GM21737 (cell line): Measurements from ENCODE around the gene AMOTL2.

ENCODE experiments used
- ATAC-seq: cut with Tn5 transposase; IDR thresholded peaks from one replicate; pipeline ENCODE4 v1.9.1; 2021; ENCODE audit warnings: mild to moderate bottlenecking, moderate library complexity; ENCODE audit not compliant: unreplicated experiment

Gene AMOTL2

DNA sequence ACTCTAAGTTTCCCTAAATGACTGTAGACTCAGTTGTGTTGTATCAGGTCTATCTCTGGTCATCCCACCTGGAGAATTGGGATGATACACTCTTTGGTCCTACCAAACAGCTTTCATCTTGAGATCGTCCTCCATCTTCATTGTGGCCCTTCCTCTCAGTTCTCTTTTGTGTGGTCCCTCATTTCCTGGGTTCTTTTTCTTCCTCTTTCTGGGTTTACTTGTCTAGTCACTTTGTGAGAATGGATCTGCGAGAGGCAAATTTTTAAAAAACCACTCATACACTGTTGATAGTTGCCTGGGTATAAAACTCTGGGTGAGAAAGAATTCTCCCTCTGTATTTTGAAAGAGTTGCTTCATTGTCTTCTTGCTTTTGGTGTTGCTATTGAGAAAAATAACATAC lies 6.0 kb upstream of the AMOTL2 start:
- no peak for ATAC-seq

DNA sequence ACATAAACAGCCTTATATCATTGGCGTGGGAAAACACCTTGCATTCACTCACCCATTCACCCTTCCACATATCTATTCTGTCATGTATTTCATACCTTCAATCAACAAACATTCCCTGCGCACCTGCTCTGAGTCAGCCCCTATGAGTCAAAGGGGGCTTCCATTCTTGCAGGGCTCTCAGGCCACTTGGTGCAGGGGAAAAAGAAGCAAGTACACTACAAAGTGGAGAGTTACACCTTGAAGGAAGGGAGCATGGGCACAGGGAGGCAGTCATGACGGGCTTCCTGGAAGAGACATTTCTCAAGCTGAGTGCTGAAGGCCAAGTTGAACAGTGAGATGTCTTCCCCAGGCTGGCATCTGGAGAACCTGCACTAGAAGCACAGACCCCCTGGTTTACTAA lies 4.6 kb upstream of the AMOTL2 start:
- no peak for ATAC-seq

DNA sequence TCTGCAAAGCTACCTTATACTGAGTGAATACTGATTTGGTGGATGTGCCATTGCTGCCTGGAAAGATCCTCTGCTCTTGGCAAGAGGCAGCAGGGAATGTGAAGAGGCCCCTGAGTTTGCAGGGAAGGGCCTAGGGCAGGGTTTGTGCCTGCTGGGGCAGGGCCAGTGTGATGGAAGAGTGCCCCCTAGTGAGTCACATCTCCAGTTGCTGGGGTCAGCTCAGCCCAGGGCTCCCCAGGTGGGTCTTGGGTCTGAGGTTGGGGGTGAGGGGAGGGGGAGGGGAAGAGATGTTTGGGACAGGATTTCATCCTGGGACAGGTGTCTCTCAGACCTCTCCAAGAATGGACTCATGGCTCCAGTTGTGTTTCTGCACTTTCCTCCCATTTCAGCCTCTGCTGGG lies 4.1 kb upstream of the AMOTL2 start:
- ATAC-seq: no peak

DNA sequence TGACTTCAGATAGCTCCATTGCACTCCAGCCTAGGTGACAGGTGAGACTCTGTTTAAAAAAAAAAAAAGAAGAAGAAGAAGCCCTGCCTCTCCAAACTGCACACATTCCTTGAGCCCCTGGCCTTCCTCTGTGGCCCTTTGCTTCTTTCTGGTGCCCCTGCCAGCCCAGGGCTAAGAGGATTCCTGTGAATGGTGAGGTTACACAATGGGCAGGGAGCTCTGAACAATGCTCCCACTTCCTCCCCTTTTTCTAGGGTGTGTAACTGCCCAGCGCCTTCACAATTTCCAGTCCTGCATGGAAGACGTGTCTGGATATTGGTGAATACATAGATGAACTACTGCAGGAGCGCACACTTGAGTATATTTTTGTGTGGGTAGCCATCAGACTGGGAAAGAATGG lies 3.6 kb upstream of the AMOTL2 start:
- ATAC-seq: no peak

DNA sequence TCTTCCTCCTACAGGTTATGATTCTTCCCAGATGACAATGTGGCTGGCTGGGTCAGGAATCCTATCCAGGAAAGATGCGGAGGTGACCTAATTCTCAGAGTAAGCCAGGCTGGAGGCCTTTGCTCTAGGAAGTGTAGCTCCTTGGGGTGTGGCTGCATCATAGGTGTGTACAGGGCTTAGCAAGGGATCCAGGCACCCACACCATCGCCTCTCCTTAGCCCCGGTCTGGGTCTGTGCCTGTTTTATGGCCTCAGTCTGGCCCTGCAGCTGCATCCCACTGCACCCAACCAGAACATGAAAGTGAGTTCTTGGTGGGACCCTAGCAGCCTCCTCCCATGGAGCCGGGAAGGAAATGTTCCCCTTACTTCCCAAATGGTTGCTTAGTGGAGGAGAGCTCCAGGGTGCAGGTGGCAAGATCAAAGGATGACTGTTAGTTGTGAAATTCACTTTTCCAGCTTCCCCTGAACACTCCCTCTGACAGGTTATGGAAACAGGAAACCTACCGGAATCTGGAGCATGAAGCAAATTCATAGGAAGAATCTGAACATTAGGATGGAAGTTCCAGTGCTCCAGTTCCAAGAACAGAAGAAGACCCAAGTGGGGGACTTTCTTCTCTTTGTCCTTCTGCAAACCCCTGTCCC lies 2.7 kb upstream of the AMOTL2 start:
- ATAC-seq: no peak

DNA sequence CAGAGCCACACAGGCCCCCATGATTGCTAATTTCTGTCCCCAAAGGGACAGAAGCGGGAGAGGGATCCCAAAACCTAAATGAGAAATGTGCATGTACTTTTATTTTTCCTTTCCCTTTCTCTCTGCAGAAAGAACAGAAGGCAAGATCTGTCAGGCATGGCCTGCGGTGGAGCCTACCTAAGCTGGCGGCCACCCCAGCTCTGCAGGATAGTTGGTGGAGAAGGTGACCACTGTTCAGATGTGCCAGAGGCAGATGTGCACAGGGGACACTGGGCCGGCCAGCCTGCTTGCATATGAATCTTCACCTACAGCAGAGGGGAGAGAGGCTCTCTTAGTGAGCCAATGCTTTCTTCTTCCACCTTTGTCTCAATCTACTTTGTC lies 2.1 kb upstream of the AMOTL2 start:
- ATAC-seq: no peak

DNA sequence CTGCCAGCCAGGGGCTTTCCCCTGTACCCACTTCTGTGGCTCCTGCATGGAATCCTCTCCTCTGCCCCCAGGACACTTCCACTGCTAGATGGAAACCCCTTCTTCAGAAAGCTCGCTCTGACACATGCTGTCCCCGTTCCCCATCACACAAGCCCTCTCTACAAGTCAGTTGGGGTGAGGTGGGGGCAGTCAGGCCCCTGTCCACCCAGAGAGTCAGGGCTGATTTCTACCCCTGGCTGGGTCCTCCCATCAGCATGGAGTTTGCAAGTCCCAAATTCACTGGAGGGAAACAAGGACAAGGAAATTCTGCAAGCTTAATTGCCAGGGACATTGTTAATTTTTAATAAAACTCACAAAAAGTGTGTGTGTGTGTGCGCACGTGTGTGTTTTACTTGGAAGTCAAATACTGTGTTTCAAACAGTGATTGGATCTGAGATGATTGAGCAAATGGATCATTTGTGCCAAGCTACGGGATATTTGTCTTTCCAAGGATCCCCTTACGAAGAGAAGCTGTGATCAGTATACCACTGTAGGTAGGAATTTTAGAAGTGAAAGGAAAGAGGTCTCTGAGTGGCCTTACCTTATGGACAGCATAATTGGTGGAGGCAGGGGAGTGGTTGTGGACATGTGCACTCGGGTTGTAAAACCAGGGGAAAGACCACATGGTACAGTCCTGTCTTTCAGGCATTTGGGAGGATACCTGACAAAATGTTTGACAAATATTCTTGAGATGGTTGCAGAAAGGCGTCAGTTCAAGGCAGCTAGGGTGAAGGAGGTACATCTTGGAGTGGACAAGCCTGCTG lies 1.5 kb upstream of the AMOTL2 start:
- ATAC-seq: no peak

DNA sequence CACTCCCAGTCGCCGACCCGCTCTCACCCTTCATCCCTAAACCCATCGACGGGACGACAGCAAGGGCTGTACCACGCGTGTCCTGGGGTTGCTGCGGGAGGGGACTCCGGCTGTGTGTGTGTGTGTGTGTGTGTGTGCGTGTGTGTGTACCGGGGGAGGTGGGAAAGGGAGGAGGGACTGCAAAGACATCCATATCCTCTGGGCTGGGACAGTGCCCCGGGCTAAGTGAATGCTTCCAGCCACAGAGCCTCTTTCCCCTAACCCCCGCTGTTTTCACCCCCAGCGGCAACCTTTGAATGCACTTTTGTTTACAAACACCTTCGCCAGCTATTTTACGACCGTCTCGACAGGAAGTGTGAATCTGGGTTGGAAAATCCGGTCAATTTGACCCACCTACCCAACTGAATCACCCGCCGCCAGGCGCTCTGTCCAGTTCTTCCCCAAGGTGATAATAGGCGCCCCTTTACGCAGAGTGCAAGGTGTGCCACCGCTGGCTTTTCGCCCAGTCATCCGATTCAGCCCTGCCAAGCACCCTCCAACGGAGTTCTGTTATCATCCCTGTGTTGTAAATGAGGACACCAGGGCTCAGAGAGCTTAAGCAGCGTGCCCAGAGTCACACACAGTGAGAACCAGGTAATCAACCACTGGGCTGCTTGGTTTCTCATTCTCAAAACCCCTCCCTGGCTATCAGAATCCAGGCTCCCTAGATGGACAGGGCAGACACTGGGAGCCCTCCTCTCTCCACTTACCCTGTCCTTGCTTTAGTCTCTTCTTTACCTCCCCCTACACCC lies 739 bp upstream of the AMOTL2 start:
- ATAC-seq: no peak

DNA sequence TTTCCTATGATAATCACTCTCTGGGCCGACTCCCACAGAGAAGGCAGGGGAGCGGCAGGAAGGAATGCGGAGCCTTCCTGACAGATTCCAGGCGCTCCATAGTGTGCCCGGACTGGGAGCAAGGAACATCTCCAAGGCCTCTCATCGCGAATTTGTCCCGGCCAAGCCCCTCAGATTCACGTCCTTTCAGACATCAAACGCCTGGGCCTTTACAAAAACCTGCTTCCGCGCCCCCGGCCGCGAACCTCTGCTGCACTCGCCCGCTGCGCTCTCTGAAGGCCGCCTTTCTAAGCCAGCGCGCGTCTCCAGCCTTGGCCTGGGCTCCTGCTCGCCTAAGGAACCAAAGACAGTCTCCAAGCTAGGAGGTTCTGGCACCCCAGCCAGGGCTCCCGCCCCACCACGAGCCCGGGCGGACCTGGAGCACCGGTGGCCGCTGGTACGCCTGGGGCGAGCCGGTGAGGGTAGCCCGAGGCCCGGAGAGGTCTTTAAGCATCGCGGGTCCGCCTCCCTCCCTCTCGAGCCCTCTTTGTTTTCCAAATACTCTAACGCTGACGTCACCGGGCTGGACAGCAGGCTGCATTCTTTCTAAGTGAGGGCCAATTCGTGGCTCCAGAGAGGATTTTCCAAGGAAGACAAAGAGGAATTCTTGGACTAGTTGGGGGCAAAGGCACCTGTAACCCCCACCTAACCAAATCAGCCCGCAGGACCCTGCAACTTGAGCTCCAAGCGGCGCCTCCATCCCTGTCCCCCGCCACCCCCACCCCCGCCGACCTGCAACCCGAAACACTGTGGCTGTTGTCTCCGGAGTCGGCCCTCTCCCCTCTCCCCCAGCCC lies 759 bp downstream of the AMOTL2 start:
- ATAC-seq: no peak

DNA sequence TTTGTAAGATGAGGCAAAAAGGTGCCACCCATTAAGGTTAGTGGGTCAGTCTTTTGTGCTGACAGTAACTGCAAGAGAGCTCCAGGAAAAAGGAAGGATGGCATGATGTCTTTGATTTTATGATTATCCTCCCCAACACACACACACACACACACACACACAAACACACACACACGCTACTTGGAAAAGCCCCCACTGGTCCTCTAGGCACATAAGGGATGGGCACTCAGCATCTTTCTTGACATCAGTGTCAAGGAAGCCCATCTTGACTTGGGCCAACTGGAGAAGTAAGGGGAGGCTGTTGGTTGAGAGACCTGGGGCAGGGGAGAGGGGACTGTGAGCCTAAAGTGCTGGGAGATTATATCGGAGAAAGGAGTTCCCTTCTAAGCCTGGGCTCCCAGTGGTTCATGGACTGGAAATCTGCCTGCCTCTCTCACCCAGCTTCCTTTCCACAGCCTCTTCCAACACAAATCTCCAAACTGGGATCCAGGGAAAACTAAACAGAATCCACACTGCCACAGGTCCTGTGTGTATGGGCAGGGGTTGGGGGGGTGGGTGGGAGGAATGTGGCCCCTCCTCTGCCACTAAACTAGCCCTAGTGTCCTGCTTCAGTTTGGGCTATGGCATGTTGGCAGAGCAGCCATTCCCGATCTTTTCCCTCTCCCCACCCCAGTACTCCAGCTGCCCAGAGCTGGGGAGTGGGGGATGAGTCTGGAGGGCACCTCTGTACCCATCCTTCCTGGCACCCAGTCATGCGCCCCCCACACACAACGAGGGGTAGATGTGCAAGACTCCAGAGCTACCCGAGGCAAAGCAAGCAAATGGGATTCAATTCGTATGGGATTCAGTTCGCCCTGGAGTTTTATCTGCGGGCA lies 1.6 kb downstream of the AMOTL2 start:
- ATAC-seq: no peak

DNA sequence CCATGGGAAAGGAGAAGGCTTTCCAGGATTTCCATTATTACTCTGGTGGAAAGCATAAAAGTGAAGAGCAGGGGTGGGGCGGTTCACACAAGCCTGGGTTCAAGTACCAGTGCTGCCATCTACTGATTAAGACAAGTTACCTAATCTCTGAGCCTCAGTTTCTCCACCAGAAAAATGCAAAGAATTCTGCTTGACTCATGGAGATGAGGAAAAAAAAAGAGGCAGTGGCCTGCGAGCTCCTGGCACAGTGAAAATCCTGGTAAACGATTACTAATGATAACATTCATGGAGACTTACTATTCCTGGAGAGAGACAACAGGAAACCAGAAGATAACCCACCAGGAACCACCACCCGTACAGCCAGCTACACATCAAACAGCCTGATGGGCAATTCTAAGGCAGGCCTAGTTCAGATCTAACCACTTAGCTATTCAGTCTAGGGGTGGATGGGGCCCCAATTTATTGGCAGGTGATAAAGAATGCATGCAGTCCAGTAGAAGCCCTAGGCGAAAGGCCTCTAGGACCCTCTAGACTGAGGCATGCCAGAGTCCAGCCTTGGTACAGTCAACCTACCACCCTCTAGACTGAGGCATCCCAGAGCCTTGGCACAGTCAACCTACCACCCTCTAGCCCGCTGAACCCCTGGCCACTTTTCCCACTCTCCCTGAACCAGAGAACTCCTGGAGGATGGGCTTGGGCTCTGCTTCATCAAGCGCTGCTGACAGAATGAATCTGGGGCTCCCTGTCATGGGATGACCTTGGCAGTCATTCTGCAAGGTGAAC lies 2.5 kb downstream of the AMOTL2 start:
- ATAC-seq: no peak

DNA sequence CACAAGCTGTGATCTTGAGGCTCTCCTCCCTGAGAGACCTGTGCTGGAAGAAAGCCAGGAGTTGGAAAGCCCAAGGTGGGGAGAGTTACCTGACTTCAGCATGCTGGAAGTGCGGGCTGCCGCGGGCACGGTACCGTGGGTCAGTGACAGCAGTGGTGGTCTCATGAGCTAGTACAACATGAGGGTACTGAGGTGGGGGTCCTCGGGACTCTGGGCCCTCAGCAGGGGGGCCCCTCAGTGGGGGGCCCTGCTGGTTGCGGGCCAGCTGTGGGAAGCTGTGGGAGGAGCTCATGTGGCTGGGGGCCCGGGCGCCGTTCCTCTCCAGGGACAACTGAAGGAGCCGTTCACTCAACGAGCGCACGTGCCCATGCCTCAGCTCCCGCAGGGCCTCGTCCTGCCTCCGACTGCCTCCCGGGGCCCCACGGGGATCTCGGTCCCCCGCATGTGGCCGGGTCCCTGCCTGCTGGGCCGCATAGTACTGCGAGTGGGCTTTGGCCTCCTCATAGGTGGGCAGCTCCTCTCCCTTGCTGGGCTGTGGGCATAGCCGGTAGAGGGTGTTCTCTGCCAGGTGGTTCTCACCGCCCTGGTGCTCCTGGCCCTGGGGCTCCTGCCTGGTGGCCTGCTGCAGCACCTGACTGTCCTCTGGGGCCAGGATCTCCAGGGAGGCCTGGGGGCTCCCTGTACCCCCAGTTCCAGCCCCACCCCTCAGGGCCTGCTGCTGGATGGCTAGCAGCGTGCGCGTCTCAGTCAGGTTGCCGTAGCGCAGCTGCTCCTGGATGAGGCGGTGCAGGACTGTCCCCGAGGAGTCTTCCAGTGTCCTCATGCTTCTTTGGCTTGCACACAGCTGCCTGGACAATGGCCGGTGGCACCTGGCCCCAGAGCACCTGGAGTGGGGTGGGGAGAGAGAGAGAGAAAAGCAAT lies 3.4 kb downstream of the AMOTL2 start:
- no peak for ATAC-seq

DNA sequence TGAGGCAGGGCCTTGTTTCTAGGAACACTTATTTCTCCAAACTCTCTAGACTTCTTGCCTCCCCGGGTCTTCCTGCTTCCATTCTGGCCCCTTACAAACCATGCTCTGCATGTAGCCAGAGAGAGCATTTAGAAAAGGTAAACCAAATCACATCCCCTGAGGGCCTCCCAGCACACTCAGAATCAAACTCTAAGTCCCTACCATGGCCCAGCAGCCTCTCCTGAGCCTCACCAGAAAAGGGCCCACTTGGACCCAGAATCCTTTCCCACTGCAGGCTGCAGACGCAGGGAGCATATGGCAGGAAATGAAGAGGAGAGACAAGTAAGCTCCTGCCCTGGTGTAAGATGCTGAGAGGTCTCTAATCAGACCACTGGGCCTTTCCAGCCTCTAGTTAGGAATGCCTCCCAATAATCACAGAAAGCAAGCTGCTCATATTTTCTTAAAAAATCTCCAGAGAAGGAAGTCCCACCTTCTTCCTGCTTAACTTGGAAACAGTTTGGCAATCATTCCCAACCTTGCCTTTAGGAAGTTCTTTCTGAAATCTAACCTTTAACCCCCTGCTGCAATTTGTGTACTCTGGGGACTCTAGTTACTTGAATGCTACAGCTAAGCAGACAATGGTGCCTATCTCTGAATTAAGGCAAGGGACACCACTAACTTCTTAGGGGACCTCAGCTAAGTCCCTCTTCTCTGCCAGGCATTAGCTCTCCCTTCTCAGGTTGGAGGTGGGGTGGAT lies 4.2 kb downstream of the AMOTL2 start:
- no peak for ATAC-seq

DNA sequence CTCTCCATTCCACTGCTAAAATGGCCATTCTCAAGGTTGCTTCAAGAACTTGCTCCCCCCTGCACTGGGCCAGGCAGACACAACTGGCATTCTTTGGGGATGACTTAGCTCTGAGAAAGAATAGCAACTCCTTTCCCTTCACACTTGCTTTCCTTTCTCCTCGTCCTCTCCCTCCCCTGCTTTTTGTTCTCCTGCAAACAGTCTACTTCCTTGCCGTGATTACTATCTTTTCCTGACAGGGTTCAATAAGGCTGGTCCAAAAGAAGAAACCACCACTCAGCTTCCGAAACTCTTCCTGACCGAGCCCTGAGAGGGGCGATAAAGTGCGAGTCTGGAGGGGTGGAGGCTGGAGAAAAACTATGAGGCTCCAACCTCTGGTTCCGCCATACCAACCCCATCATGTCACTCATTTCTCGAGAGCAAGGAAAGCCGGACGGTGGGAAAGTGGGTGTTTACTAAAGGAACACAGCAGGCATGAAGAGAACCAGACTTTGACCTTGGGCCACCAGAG lies 5.0 kb downstream of the AMOTL2 start:
- no peak for ATAC-seq

DNA sequence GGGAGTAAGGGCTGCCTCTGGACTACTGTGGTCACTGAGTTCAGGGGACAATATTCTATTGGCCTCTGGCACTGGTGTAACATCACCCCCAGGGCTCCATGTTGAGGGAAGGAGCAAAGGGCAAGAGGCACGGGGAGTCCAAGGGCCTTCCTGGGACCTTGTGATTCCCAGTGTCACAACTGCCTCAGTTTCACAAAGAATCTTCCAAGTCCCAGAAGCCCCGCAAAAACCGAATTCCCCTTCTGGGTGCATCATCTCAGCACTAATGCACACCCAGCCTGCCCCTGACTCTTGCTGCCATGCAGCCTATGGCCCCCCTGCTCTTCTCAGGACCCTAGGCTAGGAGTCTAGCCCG lies 5.5 kb downstream of the AMOTL2 start:
- no peak for ATAC-seq

DNA sequence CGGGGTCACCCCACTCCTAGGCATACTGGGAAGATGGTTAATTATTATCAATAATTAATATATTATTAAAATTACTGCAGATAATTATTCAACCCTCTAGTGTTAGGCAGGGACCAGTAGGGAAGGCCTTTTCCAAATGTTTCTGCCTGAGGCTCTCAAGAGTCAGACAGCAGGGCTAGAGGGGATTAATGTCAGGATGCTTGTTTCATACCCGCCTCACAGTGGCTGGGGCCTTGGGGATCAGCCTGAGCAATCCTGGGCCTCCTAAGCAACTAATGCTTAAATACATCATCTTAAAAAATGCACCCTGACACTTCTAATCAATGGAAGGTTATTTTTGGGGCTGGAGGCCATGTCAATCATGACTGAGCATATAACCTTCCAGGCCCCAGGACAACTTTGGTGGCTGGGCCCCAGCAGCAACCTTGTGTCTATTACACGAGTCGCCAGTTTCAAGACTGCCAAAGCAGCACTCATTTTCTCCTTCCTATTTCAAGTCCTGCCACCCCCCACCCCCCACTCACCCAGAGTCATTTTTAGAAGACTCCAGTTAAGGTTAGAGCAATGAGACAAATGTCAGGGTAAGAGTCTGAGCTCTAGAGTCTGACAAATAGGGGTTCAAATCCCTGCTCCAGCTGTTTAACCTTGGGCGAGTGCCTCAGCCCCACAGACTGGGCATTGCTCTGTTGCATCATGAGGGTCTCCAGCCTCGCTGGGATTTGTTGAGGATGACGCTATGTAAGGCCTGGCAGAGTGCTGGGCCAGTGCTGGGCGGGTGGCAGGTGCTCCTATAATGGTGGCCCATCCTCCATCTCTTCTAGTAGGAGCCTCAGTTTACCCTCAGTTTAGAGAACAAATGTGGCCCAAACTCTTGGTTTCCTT lies 6.1 kb downstream of the AMOTL2 start:
- ATAC-seq: no peak
